Thoracic aorta (tissue), 2 donors: ENCODE data around the gene LAMTOR1. TPM values are rescaled to one million over a fixed set of nuclear protein-coding genes. Genes with fewer than 3 reads are reported as not detected.

ENCODE experiments used
- ATAC-seq: fragments of 150-250 bp; one replicate; pipeline ENCODE4 v1.8.0; 2017; ENCODE audit warnings: low read depth; ENCODE audit not compliant: insufficient number of reproducible peaks, low FRiP score
- DNase-seq: peaks from one replicate; pipeline ENCODE4 v3.0.0-alpha.2; 2020; ENCODE audit warnings: low spot score
- H3K27ac ChIP-seq, 2 donors: fragments of 200-600 bp; sonication (generic); 1 replicate in 1 of 2; 2 replicates in 1 of 2; pipeline ENCODE4 v1.5.1; 2016; ENCODE audit warnings: mild to moderate bottlenecking in 2 of 2, moderate library complexity in 2 of 2
- H3K27me3 ChIP-seq: fragments of 200-600 bp; sonication (generic); replicated peaks from 2 replicates; pipeline ENCODE4 v1.6.0; 2016; ENCODE audit warnings: mild to moderate bottlenecking; ENCODE audit not compliant: insufficient read depth
- H3K36me3 ChIP-seq: fragments of 200-600 bp; sonication (generic); one replicate; pipeline ENCODE4 v1.5.1; 2016
- H3K4me1 ChIP-seq, 2 donors: fragments of 200-600 bp; sonication (generic); 1 replicate in 1 of 2; 2 replicates in 1 of 2; pipeline versions ENCODE4 v1.5.1 to v1.6.0; 2016; ENCODE audit warnings: low read depth in 2 of 2, mild to moderate bottlenecking in 1 of 2; ENCODE audit not compliant: control insufficient read depth in 1 of 2
- H3K4me3 ChIP-seq: fragments of 200-600 bp; sonication (generic); 2 replicates; pipeline ENCODE4 v1.5.1; 2016; ENCODE audit warnings: mild to moderate bottlenecking
- H3K9me3 ChIP-seq: fragments of 200-600 bp; sonication (generic); 2 replicates; pipeline ENCODE4 v1.5.1; 2016
- total RNA-seq, 2 donors: library from RNA; depleted of rRNA; stranded (reverse); fragments of >200 nt; gene quantifications; one replicate each; pipeline versions ENCODE4 v1.1.0 to v1.2.3, GENCODE V29; 2016
- TF ChIP-seq, protein P1 (sequence below): fragments of 200-600 bp; sonication (generic); IDR thresholded peaks from one replicate; pipeline ENCODE4 v1.5.1; 2019; ENCODE audit warnings: antibody characterized with exemption

LAMTOR1 gene
- total RNA-seq, 2 donors from 2014 or later, result 68.1 to 94.4 TPM

GRCh38 chr11:72111300-72112142, 8.4 kb upstream of the LAMTOR1 start:
- ATAC-seq (no peak), DNase-seq (no peak)
- Histone ChIP-seq H3K27ac (peak overlapping the region; percentile 87 to 92), H3K4me3 (peak overlapping the region; percentile 89), H3K36me3 (no peaks in the 10 kb centered on the region), H3K27me3 (no peaks in the 10 kb centered on the region), H3K4me1 (peaks cover 3 to 16% of the 10 kb centered on the region in 2 donors), H3K9me3 (no peaks in the 10 kb centered on the region)
- TF ChIP-seq, protein P1, sequence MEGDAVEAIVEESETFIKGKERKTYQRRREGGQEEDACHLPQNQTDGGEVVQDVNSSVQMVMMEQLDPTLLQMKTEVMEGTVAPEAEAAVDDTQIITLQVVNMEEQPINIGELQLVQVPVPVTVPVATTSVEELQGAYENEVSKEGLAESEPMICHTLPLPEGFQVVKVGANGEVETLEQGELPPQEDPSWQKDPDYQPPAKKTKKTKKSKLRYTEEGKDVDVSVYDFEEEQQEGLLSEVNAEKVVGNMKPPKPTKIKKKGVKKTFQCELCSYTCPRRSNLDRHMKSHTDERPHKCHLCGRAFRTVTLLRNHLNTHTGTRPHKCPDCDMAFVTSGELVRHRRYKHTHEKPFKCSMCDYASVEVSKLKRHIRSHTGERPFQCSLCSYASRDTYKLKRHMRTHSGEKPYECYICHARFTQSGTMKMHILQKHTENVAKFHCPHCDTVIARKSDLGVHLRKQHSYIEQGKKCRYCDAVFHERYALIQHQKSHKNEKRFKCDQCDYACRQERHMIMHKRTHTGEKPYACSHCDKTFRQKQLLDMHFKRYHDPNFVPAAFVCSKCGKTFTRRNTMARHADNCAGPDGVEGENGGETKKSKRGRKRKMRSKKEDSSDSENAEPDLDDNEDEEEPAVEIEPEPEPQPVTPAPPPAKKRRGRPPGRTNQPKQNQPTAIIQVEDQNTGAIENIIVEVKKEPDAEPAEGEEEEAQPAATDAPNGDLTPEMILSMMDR, result no peak

DNA sequence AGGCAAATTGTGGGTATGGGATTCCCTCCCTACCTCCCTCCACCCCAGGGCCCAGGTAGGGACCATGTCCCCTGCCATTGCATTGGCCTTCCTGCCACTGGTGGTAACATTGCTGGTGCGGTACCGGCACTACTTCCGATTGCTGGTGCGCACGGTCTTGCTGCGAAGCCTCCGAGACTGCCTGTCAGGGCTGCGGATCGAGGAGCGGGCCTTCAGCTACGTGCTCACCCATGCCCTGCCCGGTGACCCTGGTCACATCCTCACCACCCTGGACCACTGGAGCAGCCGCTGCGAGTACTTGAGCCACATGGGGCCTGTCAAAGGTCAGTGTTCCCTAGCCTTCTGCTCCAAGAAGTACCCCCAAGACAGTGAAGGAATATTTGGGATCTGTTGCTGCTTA, 2.8 kb upstream of the LAMTOR1 start, which contains the start of gene TOMT:
TOMT (plus strand) TSS at position 37 of the 400 bp plus-strand sequence; CDS start at position 65, 28 bp downstream.
- H3K9me3 ChIP-seq, result no peaks in the 10 kb centered on the region
- ATAC-seq, result no peak
- peaks cover 13 to 23% of the 10 kb centered on the region in 2 donors for H3K4me1 ChIP-seq
- no peaks in the 10 kb centered on the region for H3K36me3 ChIP-seq
- H3K27ac ChIP-seq, result no peak within 1 kb of the TSS
- no peak within 1 kb of the TSS for H3K4me3 ChIP-seq
- TF ChIP-seq, protein P1, result no peak
- H3K27me3 ChIP-seq, result no peaks in the 10 kb centered on the region
- no peak for DNase-seq

DNA sequence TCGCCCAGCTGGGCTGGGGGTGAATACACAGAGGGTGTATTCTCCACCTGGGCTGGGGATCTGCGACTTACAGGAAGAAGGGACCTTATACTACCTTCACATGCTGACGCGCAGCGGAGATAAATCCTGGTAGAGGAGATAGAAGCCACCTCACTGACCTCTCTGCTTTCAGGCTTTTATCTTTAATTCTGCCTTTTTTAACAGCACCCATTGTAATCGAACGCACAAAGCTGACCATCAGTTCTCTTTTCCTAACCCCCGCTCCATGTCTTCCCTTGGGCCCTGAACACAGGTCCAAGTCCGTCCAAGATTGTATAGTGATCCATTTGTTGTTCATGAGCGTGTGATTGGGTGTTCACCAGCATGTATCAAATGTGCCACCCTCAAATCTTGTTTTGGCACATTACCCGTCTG, 664 bp upstream of the LAMTOR1 start:
- DNase-seq (no peak), ATAC-seq (no peak)
- H3K27me3 ChIP-seq, result no peaks in the 10 kb centered on the region
- H3K4me3 ChIP-seq, result peak overlapping the region; percentile 90
- no peaks in the 10 kb centered on the region for H3K9me3 ChIP-seq
- TF ChIP-seq, protein P1, result no peak
- peaks cover 3% of the 10 kb centered on the region for H3K36me3 ChIP-seq
- peak overlapping the region; percentile 90 to 92 for H3K27ac ChIP-seq
- peaks cover 17 to 34% of the 10 kb centered on the region in 2 donors for H3K4me1 ChIP-seq

GRCh38 chr11:72102631-72102945, 509 bp downstream of the LAMTOR1 start:
- Histone ChIP-seq H3K4me1 (peaks cover 17 to 34% of the 10 kb centered on the region in 2 donors), H3K27ac (peak overlapping the region; percentile 91 to 92), H3K27me3 (no peaks in the 10 kb centered on the region), H3K36me3 (peaks cover 15% of the 10 kb centered on the region), H3K4me3 (peak overlapping the region; percentile 90), H3K9me3 (no peaks in the 10 kb centered on the region)
- ATAC-seq (no peak), DNase-seq (no peak)
- TF ChIP-seq, protein P1, result no peak

GRCh38 chr11:72102162-72102561, 935 bp downstream of the LAMTOR1 start:
- no peaks in the 10 kb centered on the region for H3K27me3 ChIP-seq
- peaks cover 17 to 34% of the 10 kb centered on the region in 2 donors for H3K4me1 ChIP-seq
- H3K27ac ChIP-seq, result peak overlapping the region; percentile 91 to 92
- TF ChIP-seq, protein P1, result no peak
- H3K9me3 ChIP-seq, result no peaks in the 10 kb centered on the region
- no peak for DNase-seq
- peaks cover 19% of the 10 kb centered on the region for H3K36me3 ChIP-seq
- H3K4me3 ChIP-seq, result peak overlapping the region; percentile 90
- no peak for ATAC-seq
